ENCODE results near the gene INTU.

DNA sequence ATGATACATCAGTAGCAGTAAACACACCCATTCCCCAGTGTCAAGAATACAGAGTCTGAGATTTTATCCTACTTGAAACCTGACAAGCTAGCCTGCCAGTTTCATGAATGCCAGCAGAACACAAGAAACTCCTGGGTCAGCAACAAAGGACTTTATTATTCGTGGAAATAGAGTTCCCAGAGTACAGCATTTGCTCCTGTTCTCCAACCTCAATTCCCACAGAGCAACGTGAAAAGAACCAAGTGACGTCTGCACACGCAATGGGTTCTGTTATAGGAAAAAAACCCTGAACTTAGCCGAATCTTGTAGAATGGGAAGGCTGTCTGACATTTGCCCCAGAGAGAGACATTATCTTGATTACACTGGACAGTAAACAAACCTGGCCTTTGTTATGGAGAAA lies 23.3 kb upstream of the INTU start:
- TF ChIP-seq, protein P1, sequence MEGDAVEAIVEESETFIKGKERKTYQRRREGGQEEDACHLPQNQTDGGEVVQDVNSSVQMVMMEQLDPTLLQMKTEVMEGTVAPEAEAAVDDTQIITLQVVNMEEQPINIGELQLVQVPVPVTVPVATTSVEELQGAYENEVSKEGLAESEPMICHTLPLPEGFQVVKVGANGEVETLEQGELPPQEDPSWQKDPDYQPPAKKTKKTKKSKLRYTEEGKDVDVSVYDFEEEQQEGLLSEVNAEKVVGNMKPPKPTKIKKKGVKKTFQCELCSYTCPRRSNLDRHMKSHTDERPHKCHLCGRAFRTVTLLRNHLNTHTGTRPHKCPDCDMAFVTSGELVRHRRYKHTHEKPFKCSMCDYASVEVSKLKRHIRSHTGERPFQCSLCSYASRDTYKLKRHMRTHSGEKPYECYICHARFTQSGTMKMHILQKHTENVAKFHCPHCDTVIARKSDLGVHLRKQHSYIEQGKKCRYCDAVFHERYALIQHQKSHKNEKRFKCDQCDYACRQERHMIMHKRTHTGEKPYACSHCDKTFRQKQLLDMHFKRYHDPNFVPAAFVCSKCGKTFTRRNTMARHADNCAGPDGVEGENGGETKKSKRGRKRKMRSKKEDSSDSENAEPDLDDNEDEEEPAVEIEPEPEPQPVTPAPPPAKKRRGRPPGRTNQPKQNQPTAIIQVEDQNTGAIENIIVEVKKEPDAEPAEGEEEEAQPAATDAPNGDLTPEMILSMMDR (IDR thresholded peaks at IDR 0.05), result no peak
- no peak for TF ChIP-seq POLR2A (IDR thresholded peaks at IDR 0.05)

Data from right lobe of liver (tissue), 4 donors.